ENCODE measurements around the gene MPPED1. TPM values are rescaled to one million over a fixed set of nuclear protein-coding genes. Genes with fewer than 3 reads are reported as not detected.
A peak's percentile ranks its signal among the peaks of the same experiment; 100 is the strongest.

MPPED1 gene
- total and polyA plus RNA-seq, 2 of the 13 experiments (the other 11 are each of a cell fraction or from before 2014, with no cell fraction given): 0.77 TPM; not detected in 1

DNA sequence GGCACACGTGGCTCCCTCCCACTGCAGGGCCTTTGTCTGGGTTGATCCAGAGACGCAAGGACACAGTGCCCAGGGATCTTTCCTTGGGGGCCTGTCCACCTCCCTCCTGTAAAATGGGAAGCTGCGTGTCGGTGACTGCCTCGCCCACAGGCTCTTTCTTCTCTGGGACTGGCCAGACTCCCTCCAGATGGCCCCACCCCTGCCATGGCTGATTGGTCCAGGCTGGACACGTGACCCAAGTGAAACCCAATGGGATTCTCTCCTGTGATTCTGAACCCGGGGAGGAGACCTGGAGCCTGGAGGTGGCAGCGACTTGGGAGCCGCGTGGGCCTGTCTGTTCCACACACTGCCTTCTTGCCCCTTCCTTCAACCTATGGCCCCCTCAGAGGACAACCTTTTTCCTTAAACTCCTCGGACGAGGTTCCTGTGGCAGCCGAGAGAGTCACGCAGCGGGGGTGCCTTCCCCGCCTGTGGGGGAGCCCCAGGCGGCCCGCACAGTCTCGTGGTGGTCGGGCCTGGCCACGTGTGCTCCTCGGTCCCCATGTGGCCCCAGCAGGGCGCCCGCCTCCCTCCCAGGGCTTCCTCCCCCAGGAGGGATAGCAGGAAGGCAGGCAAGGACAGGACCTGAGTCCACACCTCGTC, 12.4 kb upstream of the MPPED1 start (continued):
- no peak for TF ChIP-seq CBX2 (IDR thresholded peaks at IDR 0.05; ENCODE audit: low read depth, low read length)
- TF ChIP-seq CBX2 (CRISPR knock-in tag; IDR thresholded peaks at IDR 0.05; ENCODE audit: low read depth): no peak
- TF ChIP-seq RAD51 (IDR thresholded peaks at IDR 0.05; ENCODE audit: borderline replicate concordance): peak; percentile 50; the same call in 1 of the 2 replicates
- TF ChIP-seq KDM3A (CRISPR knock-in tag; IDR thresholded peaks at IDR 0.05; ENCODE audit: low read depth): no peak
- TF ChIP-seq SP4 (CRISPR knock-in tag; IDR thresholded peaks at IDR 0.05): peak; percentile 34; the same call in 1 of the 2 replicates
- TF ChIP-seq MAZ (IDR thresholded peaks at IDR 0.05; ENCODE audit: borderline replicate concordance, low read depth, low read length): no peak
- peak; percentile 38; the same call in 1 of the 2 replicates for TF ChIP-seq MAZ (CRISPR knock-in tag; IDR thresholded peaks at IDR 0.05; ENCODE audit: low read depth)
- TF ChIP-seq ZNF225 (CRISPR knock-in tag; IDR thresholded peaks at IDR 0.05): no peak
- 0 out of 2 replicates have a peak, but pooled peaks have one; percentile 39 for TF ChIP-seq SMAD1 (CRISPR knock-in tag; IDR thresholded peaks at IDR 0.05; ENCODE audit: borderline replicate concordance, low read depth)
- no peak for TF ChIP-seq ONECUT2 (CRISPR knock-in tag; IDR thresholded peaks at IDR 0.05)
- TF ChIP-seq ZNF841 (CRISPR knock-in tag; IDR thresholded peaks at IDR 0.05; ENCODE audit: borderline replicate concordance): no peak
- TF ChIP-seq ARNT2 (CRISPR knock-in tag; IDR thresholded peaks at IDR 0.05; ENCODE audit: low read depth): no peak
- TF ChIP-seq HHEX (CRISPR knock-in tag; IDR thresholded peaks at IDR 0.05): no peak
- TF ChIP-seq ZNF619 (CRISPR knock-in tag; IDR thresholded peaks at IDR 0.05): no peak
- no peak for TF ChIP-seq ZNF17 (CRISPR knock-in tag; IDR thresholded peaks at IDR 0.05)
- peak; percentile 44; the same call in 1 of the 2 replicates for TF ChIP-seq SAP130 (CRISPR knock-in tag; IDR thresholded peaks at IDR 0.05; ENCODE audit: low read depth)
- no peak for TF ChIP-seq NR2F1 (CRISPR knock-in tag; IDR thresholded peaks at IDR 0.05)
- no peak for TF ChIP-seq ZNF260 (CRISPR knock-in tag; IDR thresholded peaks at IDR 0.05; ENCODE audit: borderline replicate concordance, low read depth)
- TF ChIP-seq SMAD3 (CRISPR knock-in tag; IDR thresholded peaks at IDR 0.05): no peak
- no peak for TF ChIP-seq TBX2 (CRISPR knock-in tag; IDR thresholded peaks at IDR 0.05; ENCODE audit: borderline replicate concordance)
- no peak for TF ChIP-seq ZNF577 (CRISPR knock-in tag; IDR thresholded peaks at IDR 0.05; ENCODE audit: borderline replicate concordance, low read depth)
- no peak; the same call in 1 of the 2 replicates for TF ChIP-seq MYC (CRISPR knock-in tag; IDR thresholded peaks at IDR 0.05; ENCODE audit: borderline replicate concordance)
- TF ChIP-seq, protein P1, sequence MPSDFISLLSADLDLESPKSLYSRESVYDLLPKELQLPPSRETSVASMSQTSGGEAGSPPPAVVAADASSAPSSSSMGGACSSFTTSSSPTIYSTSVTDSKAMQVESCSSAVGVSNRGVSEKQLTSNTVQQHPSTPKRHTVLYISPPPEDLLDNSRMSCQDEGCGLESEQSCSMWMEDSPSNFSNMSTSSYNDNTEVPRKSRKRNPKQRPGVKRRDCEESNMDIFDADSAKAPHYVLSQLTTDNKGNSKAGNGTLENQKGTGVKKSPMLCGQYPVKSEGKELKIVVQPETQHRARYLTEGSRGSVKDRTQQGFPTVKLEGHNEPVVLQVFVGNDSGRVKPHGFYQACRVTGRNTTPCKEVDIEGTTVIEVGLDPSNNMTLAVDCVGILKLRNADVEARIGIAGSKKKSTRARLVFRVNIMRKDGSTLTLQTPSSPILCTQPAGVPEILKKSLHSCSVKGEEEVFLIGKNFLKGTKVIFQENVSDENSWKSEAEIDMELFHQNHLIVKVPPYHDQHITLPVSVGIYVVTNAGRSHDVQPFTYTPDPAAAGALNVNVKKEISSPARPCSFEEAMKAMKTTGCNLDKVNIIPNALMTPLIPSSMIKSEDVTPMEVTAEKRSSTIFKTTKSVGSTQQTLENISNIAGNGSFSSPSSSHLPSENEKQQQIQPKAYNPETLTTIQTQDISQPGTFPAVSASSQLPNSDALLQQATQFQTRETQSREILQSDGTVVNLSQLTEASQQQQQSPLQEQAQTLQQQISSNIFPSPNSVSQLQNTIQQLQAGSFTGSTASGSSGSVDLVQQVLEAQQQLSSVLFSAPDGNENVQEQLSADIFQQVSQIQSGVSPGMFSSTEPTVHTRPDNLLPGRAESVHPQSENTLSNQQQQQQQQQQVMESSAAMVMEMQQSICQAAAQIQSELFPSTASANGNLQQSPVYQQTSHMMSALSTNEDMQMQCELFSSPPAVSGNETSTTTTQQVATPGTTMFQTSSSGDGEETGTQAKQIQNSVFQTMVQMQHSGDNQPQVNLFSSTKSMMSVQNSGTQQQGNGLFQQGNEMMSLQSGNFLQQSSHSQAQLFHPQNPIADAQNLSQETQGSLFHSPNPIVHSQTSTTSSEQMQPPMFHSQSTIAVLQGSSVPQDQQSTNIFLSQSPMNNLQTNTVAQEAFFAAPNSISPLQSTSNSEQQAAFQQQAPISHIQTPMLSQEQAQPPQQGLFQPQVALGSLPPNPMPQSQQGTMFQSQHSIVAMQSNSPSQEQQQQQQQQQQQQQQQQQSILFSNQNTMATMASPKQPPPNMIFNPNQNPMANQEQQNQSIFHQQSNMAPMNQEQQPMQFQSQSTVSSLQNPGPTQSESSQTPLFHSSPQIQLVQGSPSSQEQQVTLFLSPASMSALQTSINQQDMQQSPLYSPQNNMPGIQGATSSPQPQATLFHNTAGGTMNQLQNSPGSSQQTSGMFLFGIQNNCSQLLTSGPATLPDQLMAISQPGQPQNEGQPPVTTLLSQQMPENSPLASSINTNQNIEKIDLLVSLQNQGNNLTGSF (CRISPR knock-in tag; IDR thresholded peaks at IDR 0.05): no peak
- no peak for TF ChIP-seq ZNF224 (CRISPR knock-in tag; IDR thresholded peaks at IDR 0.05)
- TF ChIP-seq BHLHE40 (IDR thresholded peaks at IDR 0.05; ENCODE audit: low read length): no peak
- TF ChIP-seq ZFX (CRISPR knock-in tag; IDR thresholded peaks at IDR 0.05; ENCODE audit: low read depth): 0 out of 2 replicates have a peak, but pooled peaks have one; percentile 13
- no peak for TF ChIP-seq PRMT3 (CRISPR knock-in tag; IDR thresholded peaks at IDR 0.05; ENCODE audit: borderline replicate concordance, low read depth)
- no peak for TF ChIP-seq RAD21 (CRISPR knock-in tag; IDR thresholded peaks at IDR 0.05)
